NT2/D1 (cell line): ENCODE data around the gene SDK2.

Experiments used
- YY1 ChIP-seq: IDR thresholded peaks from 2 replicates; pipeline ENCODE4 v1.6.1; 2011; ENCODE audit not compliant: insufficient read length, insufficient read depth
- ZNF274 ChIP-seq: IDR thresholded peaks from 2 replicates; pipeline ENCODE4 v1.6.1; 2011; ENCODE audit warnings: mild to moderate bottlenecking, low read depth, low read length

DNA sequence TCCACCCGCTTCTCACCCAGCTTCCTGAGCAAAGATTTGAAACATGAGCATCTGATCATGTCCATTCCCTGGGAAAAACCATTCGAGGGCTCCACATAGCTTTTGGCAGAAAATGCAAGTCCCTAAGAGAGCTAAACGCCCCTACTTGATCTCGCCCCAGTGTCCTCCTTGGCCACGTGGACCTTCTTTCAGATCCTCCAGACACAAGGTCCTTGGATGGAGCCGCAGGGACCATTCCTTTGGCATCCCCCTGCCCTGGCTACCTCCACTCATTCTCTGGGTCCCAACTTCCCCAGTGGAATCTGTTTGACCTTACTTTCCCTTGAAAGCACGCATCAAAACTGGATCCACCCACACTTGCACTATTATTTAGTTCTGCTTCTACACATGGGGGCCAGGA lies 146.5 kb downstream of the SDK2 start:
- no peak for TF ChIP-seq ZNF274
- TF ChIP-seq YY1, result no peak
